ENCODE results near the gene ZNF217. TPM values are rescaled to one million over a fixed set of nuclear protein-coding genes. Genes with fewer than 3 reads are reported as not detected.
"Not testable (repeated sequence)": the region's sequence is repeated elsewhere in the genome, so short reads cannot be mapped to it uniquely, and the experiment has no call there.

The ZNF217 gene
- total and polyA plus RNA-seq, 2 donors (not counting 1 experiment from before 2014, with no cell fraction given), result 15.5 to 92.6 TPM

- CTCF ChIA-PET, result no interaction called here
Observed at GRCh38 chr20:53522696-53523095, 70.9 kb downstream of the ZNF217 start.

GRCh38 chr20:53522026-53522425, 71.6 kb downstream of the ZNF217 start:
- Histone ChIP-seq H3K4me3 (ENCODE audit: control extremely low read depth in 1 of 5, extremely low read depth in 1 of 5, insufficient read depth in 1 of 5, low read depth in 2 of 5, low read length in 4 of 5) (no peak overlapping the region), H4K20me1 (ENCODE audit: control insufficient read depth, insufficient read depth, low read length, poor library complexity, severe bottlenecking) (no peaks in the 10 kb centered on the region), H3K9ac (ENCODE audit: low read length) (no peak overlapping the region), H3K27ac (ENCODE audit: low read length in 2 of 2) (no peak overlapping the region), H3K36me3 (replicated peaks in 1 of 2; ENCODE audit: control extremely low read depth in 1 of 2, control insufficient read depth in 1 of 2, extremely low read depth in 1 of 2, insufficient read depth in 2 of 2, low read length in 1 of 2) (no peaks in the 10 kb centered on the region), H3K9me3 (ENCODE audit: control extremely low read depth in 1 of 3, control insufficient read depth in 2 of 3, insufficient read depth in 1 of 3, low read length in 2 of 3) (no peaks in the 10 kb centered on the region), H3K79me2 (ENCODE audit: control insufficient read depth, insufficient read depth, low read length) (no peaks in the 10 kb centered on the region), H3K4me2 (replicated peaks; ENCODE audit: low read depth, low read length, poor library complexity, severe bottlenecking) (no peak overlapping the region), H2AFZ (ENCODE audit: insufficient read depth, low read depth, low read length, poor library complexity, severe bottlenecking) (no peak overlapping the region), H3K27me3 (replicated peaks in 1 of 4; ENCODE audit: control extremely low read depth in 1 of 4, control insufficient read depth in 3 of 4, insufficient read depth in 4 of 4, low read length in 3 of 4) (no peaks in the 10 kb centered on the region), H3K4me1 (ENCODE audit: control insufficient read depth in 2 of 2, insufficient read depth in 2 of 2, low read length in 2 of 2) (no peaks in the 10 kb centered on the region)
- WGBS (ENCODE audit: insufficient coverage), result 93% methylated on average over 2 of the region's 3 CpGs
- H3K9me3 Mint-ChIP-seq (ENCODE audit: insufficient read depth), result no peaks in the 10 kb centered on the region
- ChIA-PET CTCF (no interaction called here), POLR2A (no interaction called here)
- no peak overlapping the region for H3K4me3 Mint-ChIP-seq
- H3K27me3 Mint-ChIP-seq, result no peaks in the 10 kb centered on the region
- intact Hi-C loops (cut with micrococcal nuclease), result no loop called here
- no peak for ATAC-seq (ENCODE audit: low read depth)
- no peak for TF ChIP-seq CTCF (IDR thresholded peaks at IDR 0.05)
- TF ChIP-seq EZH2 (IDR thresholded peaks at IDR 0.05; ENCODE audit: borderline replicate concordance, insufficient read depth, low read depth, low read length, poor library complexity, severe bottlenecking), result no peak
- DNase-seq, result no peak
- H3K27ac Mint-ChIP-seq, result no peak overlapping the region
- H3K4me1 Mint-ChIP-seq, result no peaks in the 10 kb centered on the region

More at GRCh38 chr20:53522696-53523095, 70.9 kb downstream of the ZNF217 start:
- no peaks in the 10 kb centered on the region for H3K27me3 ChIP-seq (replicated peaks in 1 of 4; ENCODE audit: control extremely low read depth in 1 of 4, control insufficient read depth in 3 of 4, insufficient read depth in 4 of 4, low read length in 3 of 4)
- no peak for DNase-seq
- no peaks in the 10 kb centered on the region for H3K9me3 Mint-ChIP-seq (ENCODE audit: insufficient read depth)
- H3K36me3 ChIP-seq (replicated peaks in 1 of 2; ENCODE audit: control extremely low read depth in 1 of 2, control insufficient read depth in 1 of 2, extremely low read depth in 1 of 2, insufficient read depth in 2 of 2, low read length in 1 of 2), result no peaks in the 10 kb centered on the region
- no peaks in the 10 kb centered on the region for H3K9me3 ChIP-seq (ENCODE audit: control extremely low read depth in 1 of 3, control insufficient read depth in 2 of 3, insufficient read depth in 1 of 3, low read length in 2 of 3)
- H3K27ac Mint-ChIP-seq, result no peak overlapping the region
- H3K4me3 ChIP-seq (ENCODE audit: control extremely low read depth in 1 of 5, extremely low read depth in 1 of 5, insufficient read depth in 1 of 5, low read depth in 2 of 5, low read length in 4 of 5), result no peak overlapping the region
- H3K27me3 Mint-ChIP-seq, result no peaks in the 10 kb centered on the region
- WGBS (ENCODE audit: insufficient coverage), result 68% methylated on average over 5 of the region's 5 CpGs
- H3K4me1 Mint-ChIP-seq, result no peaks in the 10 kb centered on the region
- H3K4me3 Mint-ChIP-seq, result no peak overlapping the region
- no peaks in the 10 kb centered on the region for H3K4me1 ChIP-seq (ENCODE audit: control insufficient read depth in 2 of 2, insufficient read depth in 2 of 2, low read length in 2 of 2)
- H3K27ac ChIP-seq (ENCODE audit: low read length in 2 of 2), result no peak overlapping the region
- intact Hi-C loops (cut with micrococcal nuclease), result no loop called here
- TF ChIP-seq EZH2 (IDR thresholded peaks at IDR 0.05; ENCODE audit: borderline replicate concordance, insufficient read depth, low read depth, low read length, poor library complexity, severe bottlenecking), result no peak
- no peak for TF ChIP-seq CTCF (IDR thresholded peaks at IDR 0.05)
- H3K9ac ChIP-seq (ENCODE audit: low read length), result no peak overlapping the region
- H2AFZ ChIP-seq (ENCODE audit: insufficient read depth, low read depth, low read length, poor library complexity, severe bottlenecking), result no peak overlapping the region
- POLR2A ChIA-PET, result no interaction called here
- no peaks in the 10 kb centered on the region for H4K20me1 ChIP-seq (ENCODE audit: control insufficient read depth, insufficient read depth, low read length, poor library complexity, severe bottlenecking)
- no peak overlapping the region for H3K4me2 ChIP-seq (replicated peaks; ENCODE audit: low read depth, low read length, poor library complexity, severe bottlenecking)
- no peak for ATAC-seq (ENCODE audit: low read depth)
- H3K79me2 ChIP-seq (ENCODE audit: control insufficient read depth, insufficient read depth, low read length), result no peaks in the 10 kb centered on the region

GRCh38 chr20:53521421-53521820, 72.2 kb downstream of the ZNF217 start:
- H3K27me3 Mint-ChIP-seq; H3K4me1 Mint-ChIP-seq; DNase-seq; H3K9me3 ChIP-seq (ENCODE audit: control extremely low read depth in 1 of 3, control insufficient read depth in 2 of 3, insufficient read depth in 1 of 3, low read length in 2 of 3); H3K4me1 ChIP-seq (ENCODE audit: control insufficient read depth in 2 of 2, insufficient read depth in 2 of 2, low read length in 2 of 2); H3K36me3 ChIP-seq (replicated peaks in 1 of 2; ENCODE audit: control extremely low read depth in 1 of 2, control insufficient read depth in 1 of 2, extremely low read depth in 1 of 2, insufficient read depth in 2 of 2, low read length in 1 of 2); H3K9ac ChIP-seq (ENCODE audit: low read length); H4K20me1 ChIP-seq (ENCODE audit: control insufficient read depth, insufficient read depth, low read length, poor library complexity, severe bottlenecking); H3K79me2 ChIP-seq (ENCODE audit: control insufficient read depth, insufficient read depth, low read length); H3K27ac Mint-ChIP-seq; ATAC-seq (ENCODE audit: low read depth); H3K4me2 ChIP-seq (replicated peaks; ENCODE audit: low read depth, low read length, poor library complexity, severe bottlenecking); CTCF ChIA-PET; POLR2A ChIA-PET; H3K4me3 ChIP-seq (ENCODE audit: control extremely low read depth in 1 of 5, extremely low read depth in 1 of 5, insufficient read depth in 1 of 5, low read depth in 2 of 5, low read length in 4 of 5); H2AFZ ChIP-seq (ENCODE audit: insufficient read depth, low read depth, low read length, poor library complexity, severe bottlenecking); H3K4me3 Mint-ChIP-seq; H3K27me3 ChIP-seq (replicated peaks in 1 of 4; ENCODE audit: control extremely low read depth in 1 of 4, control insufficient read depth in 3 of 4, insufficient read depth in 4 of 4, low read length in 3 of 4); H3K9me3 Mint-ChIP-seq (ENCODE audit: insufficient read depth); intact Hi-C loops (cut with micrococcal nuclease); H3K27ac ChIP-seq (ENCODE audit: low read length in 2 of 2): not testable (repeated sequence)
- WGBS (ENCODE audit: insufficient coverage), result 88% methylated on average over 3 of the region's 5 CpGs

Data from B cell (primary cell).